ENCODE measurements around the gene PEX14.

- no peak for TF ChIP-seq JUND (IDR thresholded peaks at IDR 0.05; ENCODE audit: borderline replicate concordance, low read depth, low read length)
- no peak for TF ChIP-seq JUND (tag; IDR thresholded peaks at IDR 0.05; ENCODE audit: borderline replicate concordance, low read depth, low read length)
- no peak for TF ChIP-seq CREB3 (tag; conservative IDR thresholded peaks at IDR 0.05; ENCODE audit: low read depth)
- no peak for TF ChIP-seq CTCF (IDR thresholded peaks at IDR 0.05 in 2 of 3, conservative IDR thresholded peaks at IDR 0.05 in 1 of 3; ENCODE audit: insufficient read depth in 2 of 3, low read depth in 1 of 3, low read length in 3 of 3)
- TF ChIP-seq ZBTB1 (CRISPR knock-in tag; IDR thresholded peaks at IDR 0.05; ENCODE audit: borderline replicate concordance, low read depth), result no peak
- TF ChIP-seq POLR2A (conservative IDR thresholded peaks at IDR 0.05), result no peak
- TF ChIP-seq JUN (IDR thresholded peaks at IDR 0.05; ENCODE audit: borderline replicate concordance, low read depth, low read length), result no peak
- TF ChIP-seq JUN (CRISPR knock-in tag; IDR thresholded peaks at IDR 0.05; ENCODE audit: borderline replicate concordance), result no peak
- TF ChIP-seq CC2D1A (IDR thresholded peaks at IDR 0.05), result no peak
- TF ChIP-seq FOXP4 (CRISPR knock-in tag; IDR thresholded peaks at IDR 0.05; ENCODE audit: borderline replicate concordance), result no peak
- no peak for TF ChIP-seq SMC3 (conservative IDR thresholded peaks at IDR 0.05; ENCODE audit: insufficient read depth, low read depth, low read length)
- no peak for TF ChIP-seq IRF1 (CRISPR knock-in tag; IDR thresholded peaks at IDR 0.05; ENCODE audit: borderline replicate concordance)
- TF ChIP-seq EZH2 (IDR thresholded peaks at IDR 0.05; ENCODE audit: borderline replicate concordance, low read depth, low read length), result no peak
- TF ChIP-seq HDGF (IDR thresholded peaks at IDR 0.05), result no peak
- TF ChIP-seq EP300 (IDR thresholded peaks at IDR 0.05; ENCODE audit: low read length), result no peak
Measured at GRCh38 chr1:10475510-10475909, 760 bp downstream of the PEX14 start.
